Measurements from ENCODE around the gene CLEC4M.
"Not testable (repeated sequence)": the region's sequence is repeated elsewhere in the genome, so short reads cannot be mapped to it uniquely, and the experiment has no call there.

The CLEC4M gene

DNA sequence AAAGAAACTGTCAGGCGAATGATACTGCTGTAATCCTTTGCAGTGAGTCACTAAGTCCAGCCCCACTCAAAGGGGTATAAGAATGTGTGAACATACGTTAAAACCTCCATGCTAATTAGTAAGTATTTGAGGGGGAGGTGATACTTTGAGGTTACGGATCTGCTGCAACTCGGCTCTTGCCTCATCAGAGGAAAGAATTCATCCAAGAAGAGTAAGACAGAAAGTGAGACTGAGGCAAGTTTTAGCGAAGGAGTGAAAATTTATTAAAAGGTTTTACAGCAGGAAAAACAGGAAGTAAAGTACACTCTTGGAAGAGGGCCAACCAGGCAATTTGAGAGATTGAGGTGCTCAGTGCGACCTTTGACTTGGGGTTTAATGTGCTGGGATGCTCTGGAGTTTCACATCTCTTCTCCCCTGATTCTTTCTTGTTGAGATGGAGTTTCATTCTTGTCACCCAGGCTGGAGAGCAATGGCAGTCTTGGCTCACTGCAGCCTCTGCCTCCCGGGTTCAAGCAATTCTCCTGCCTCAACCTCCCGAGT is 9.8 kb downstream of the CLEC4M start:
- DNase-seq, result no peak

GRCh38 chr19:7773841-7774240 is 10.8 kb downstream of the CLEC4M start:
- DNase-seq, result no peak

- DNase-seq, result no peak
Observed at GRCh38 chr19:7775761-7776160, 12.7 kb downstream of the CLEC4M start.

GRCh38 chr19:7778081-7778480 is 15.0 kb downstream of the CLEC4M start:
- peak in 1 of 51 donors; percentile 2 for DNase-seq

- no peak for DNase-seq
Observed at GRCh38 chr19:7779631-7780486, 16.8 kb downstream of the CLEC4M start.

GRCh38 chr19:7781157-7781556 is 18.1 kb downstream of the CLEC4M start:
- DNase-seq, result no peak

- no peak for DNase-seq
Observed at GRCh38 chr19:7783991-7784423, 21.0 kb downstream of the CLEC4M start.

DNA sequence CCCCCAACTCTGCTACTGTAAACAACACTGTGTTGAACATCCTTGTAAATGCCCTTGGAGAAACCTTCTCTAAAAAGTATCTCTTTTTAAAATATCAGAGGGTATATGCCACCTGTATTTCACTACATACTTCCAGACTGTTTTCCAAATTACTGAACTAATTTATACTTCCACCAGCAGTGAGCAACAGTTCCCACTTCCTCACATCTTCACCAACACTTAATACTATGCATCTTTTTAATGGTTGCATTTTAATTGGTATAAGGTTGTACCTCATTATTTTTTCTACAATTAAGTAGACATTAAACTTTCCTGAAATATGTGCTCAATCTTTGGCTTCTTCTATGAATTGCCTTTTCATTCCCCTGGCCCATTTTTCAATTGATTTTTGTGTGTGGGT is 21.8 kb downstream of the CLEC4M start:
- DNase-seq, result no peak

- peak in 1 of 51 donors; percentile 1 for DNase-seq
Observed at GRCh38 chr19:7787141-7787540, 24.1 kb downstream of the CLEC4M start.

GRCh38 chr19:7787602-7788177 is 24.6 kb downstream of the CLEC4M start:
- DNase-seq, result no peak

GRCh38 chr19:7788178-7788932 is 25.3 kb downstream of the CLEC4M start:
- DNase-seq, result peak in 3 of 51 donors; percentile 1 to 8 (median 5)

DNA sequence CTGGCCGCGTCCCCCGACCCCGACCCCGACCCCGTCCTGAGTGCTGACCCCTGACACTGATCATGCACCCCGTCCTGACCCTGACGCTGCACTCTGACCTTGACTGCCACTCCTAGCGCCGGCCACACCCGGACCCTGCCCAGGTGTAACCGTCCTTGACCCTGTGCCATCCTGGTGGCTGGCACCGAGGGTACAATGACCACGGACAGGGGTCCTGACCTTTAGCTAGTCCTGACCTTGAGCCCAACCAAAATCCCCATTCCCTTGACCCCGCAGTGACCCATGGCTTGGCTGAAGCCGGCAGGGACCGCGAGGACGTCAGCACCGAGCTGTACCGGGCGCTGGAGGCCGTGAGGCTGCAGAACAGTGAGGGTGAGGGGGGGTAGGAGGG is 25.9 kb downstream of the CLEC4M start:
- no peak for DNase-seq

- DNase-seq, result no peak
Observed at GRCh38 chr19:7789447-7789846, 26.4 kb downstream of the CLEC4M start.

DNA sequence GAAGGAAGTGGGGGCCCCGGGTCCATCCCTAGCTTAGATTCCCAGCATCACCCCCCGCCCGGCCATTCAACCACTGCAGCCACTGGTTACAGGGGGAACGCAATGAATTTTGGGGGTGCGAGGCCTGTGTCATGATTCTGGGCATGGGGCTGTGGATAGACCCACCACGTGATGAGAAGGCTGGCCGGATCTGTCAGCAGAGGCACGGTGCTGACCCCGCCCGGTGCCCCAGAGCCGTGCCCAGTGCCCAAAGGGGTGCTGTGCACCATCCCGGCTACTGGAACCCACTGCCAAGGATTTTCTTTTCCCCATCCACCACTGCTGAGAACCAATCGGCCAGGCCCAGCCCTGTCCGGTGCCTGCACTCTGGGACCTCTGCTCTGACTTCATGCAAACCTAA is 27.4 kb downstream of the CLEC4M start:
- no peak for DNase-seq

DNA sequence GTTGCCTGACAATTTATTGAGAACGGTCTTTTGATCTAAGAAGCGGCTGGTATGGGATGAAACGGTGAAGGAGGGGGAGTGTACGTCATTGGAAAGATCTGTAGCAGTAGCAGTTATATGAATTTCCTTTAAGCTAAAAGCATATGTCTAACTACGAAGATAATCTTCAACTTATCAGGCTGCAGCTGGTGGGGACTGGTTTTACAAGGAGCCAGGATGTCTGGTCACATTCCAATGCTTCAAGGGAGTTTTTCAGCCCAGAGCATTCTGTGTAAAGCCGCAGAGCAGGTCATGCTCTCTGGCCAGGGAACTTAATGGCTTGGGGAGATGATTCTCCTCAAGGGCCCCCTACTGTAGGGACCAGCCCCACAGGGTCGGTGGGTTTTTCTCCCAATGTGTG is 29.2 kb downstream of the CLEC4M start:
- DNase-seq, result no peak

DNA sequence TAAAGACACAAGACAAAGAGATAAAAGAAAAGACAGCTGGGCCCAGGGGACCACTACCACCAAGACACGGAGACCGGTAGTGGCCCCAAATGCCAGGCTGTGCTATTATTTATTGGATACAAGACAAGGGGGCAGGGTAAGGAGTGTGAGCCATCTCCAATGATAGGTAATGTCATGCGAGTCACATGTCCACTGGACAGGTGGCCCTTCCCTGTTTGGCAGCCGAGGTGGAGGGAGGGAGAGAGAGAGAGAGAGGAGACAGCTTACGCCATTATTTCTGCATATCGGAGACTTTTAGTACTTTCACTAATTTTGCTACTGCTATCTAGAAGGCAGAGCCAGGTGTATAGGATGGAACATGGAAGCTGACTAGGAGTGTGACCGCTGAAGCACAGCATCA is 29.7 kb downstream of the CLEC4M start:
- not testable (repeated sequence) for DNase-seq

GRCh38 chr19:7793493-7793892 is 30.4 kb downstream of the CLEC4M start:
- no peak for DNase-seq

DNA sequence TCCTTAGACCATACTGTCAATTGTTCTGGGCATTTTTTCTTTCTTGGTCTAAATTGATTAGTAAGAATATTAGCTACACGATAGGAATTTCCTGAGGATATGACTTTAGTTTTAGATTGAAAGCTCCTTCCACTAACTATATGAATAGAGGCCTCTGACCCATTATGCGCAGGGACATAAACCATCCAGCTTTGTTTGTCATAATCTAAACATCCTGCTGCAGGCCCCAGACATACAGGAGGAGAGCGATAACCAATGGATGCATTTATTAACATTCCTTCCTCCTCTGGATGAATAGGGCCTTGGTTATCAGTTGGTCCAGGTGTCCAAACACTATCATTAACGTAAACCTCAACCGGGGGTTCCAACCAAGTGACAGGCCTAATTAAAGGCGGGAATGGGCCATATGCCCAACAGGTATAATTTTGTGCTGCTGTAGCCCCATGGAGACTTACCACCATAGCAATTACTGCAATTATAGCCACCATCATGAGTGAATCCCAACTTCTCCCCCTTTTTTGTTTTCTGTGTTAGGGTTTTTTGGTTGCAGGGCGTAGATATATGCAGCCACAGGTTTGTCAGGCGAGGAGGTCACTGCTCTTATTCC is 32.6 kb downstream of the CLEC4M start:
- no peak for DNase-seq

DNA sequence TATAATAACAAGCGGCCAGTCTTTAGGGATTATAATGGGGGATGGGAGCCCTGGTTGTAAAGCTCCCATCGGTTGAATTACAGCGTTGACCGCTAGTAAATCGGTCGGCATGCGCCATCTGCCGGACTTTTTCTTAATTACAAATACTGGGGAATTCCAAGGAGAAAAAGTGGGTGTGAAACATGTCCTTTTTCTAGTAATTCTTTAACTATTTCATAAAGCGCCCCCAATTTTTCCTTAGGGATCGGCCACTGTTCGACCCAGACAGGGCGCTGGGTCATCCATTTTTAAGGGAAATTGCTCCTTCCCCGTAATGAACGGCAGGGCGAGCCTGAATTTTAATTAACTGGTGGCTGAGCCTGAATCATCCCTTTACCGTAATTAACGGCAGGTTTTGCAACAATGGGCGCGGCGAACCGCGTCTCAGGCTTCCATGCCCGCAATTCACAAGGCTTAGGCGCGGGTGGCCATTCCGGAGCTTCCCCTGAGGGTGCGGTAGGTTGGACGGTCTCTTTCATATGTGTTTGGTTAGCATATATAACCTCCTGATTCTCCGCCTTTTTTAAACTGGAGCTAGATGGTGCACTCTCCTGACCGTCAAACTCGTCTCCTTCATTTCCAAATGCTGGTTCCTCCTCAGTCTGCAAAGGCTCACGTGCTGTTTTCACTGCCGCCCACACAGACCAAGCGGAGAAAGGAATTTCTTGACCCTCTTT is 36.8 kb downstream of the CLEC4M start:
- peak in 44 of 51 donors; percentile 5 to 77 (median 38) for DNase-seq

DNA sequence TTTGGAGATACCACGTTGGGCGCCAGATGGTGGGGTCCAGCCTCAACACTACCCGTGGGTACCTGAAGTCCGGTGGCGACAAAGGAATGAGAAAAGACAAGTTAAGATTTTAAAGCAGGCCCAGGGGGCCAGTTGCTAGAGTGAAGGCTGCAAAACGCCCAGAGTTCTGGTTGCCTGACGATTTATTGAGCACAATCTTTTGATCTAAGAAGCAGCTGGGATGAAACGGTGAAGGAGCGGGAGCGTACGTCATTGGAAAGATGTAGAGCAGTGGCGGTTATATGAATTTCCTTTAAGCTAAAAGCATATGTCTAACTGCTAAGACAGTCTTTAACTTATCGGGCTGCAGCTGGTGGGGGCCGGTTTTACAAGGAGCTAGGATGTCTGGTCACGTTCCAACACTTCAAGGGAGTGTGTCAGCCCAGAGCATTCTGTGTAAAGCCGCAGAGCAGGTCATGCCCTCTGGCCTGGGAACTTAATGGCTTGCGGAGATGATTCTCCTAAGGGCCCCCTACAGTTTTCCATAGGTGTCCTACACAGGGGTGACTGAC is 38.1 kb downstream of the CLEC4M start:
- no peak for DNase-seq

GRCh38 chr19:7806234-7806633 is 43.2 kb downstream of the CLEC4M start:
- DNase-seq, result no peak

All from hypothalamus (tissue), 51 donors.